HepG2 (cell line): Measurements from ENCODE around the gene MALT1. TPM values are rescaled to one million over a fixed set of nuclear protein-coding genes. Genes with fewer than 3 reads are reported as not detected.

Source experiments
- ATAC-seq: fragments of 200-7000 bp; cut with Tn5 transposase; 3 replicates; pipeline ENCODE4 v1.9.1; 2020; ENCODE audit warnings: mild to moderate bottlenecking, moderate library complexity
- BruUV-seq: library from RNA; stranded (reverse); fragments of 400-500 nt; replicated peaks from 2 replicates; lab custom pipeline; 2021; lab: Mats Ljungman, UMichigan
- CTCF ChIA-PET: fragments of 300-600 bp; formaldehyde crosslinking; extraction: SDS; loops from one replicate; lab custom pipeline; 2021; ENCODE audit warnings: low total read pairs, inconsistent platforms, low intra/inter-chr PET ratio; lab: Yijun Ruan, JAX
- POLR2A ChIA-PET: fragments of 350-600 bp; sonication (Branson Sonifier 250); formaldehyde crosslinking; loops from one replicate; lab custom pipeline; 2020; ENCODE audit warnings: antibody characterized with exemption, inconsistent platforms; lab: Yijun Ruan, JAX
- DNase-seq: peaks from one replicate; pipeline ENCODE4 v3.0.0-alpha.2; 2015; ENCODE audit warnings: low spot score
- FAIRE-seq: peaks from 3 replicates; lab custom pipeline; 2011; peaks lifted over from hg19 to GRCh38; lab: Jason Lieb, UNC
- H2AFZ ChIP-seq: one replicate; pipeline ENCODE4 v1.6.1; 2011; ENCODE audit warnings: low read length, inconsistent platforms
- H3K27ac ChIP-seq: fragments of 300-600 bp; 3 replicates; pipeline ENCODE4 v1.8.0; 2011; ENCODE audit warnings: mixed run types, mild to moderate bottlenecking, mixed read lengths, low read length, inconsistent platforms; ENCODE audit not compliant: insufficient read depth; ENCODE audit errors: extremely low read length
- H3K27me3 ChIP-seq, 2 experiments: fragments of 200-600 bp in 1 of 2; 2 replicates in 1 of 2; 3 replicates in 1 of 2; pipeline versions ENCODE4 v1.6.0 to v1.8.0; 2011; ENCODE audit warnings: low read length in 2 of 2, mild to moderate bottlenecking in 2 of 2, moderate library complexity in 2 of 2, inconsistent platforms in 1 of 2; ENCODE audit not compliant: insufficient read depth in 2 of 2, control insufficient read depth in 1 of 2
- H3K36me3 ChIP-seq, 2 experiments: fragments of 200-600 bp in 1 of 2; replicated peaks in 1 of 2; 2 replicates in 1 of 2; 3 replicates in 1 of 2; pipeline versions ENCODE4 v1.5.1 to v1.8.0; 2011; ENCODE audit warnings: low read length in 2 of 2, inconsistent platforms in 1 of 2; ENCODE audit not compliant: insufficient read depth in 2 of 2, control insufficient read depth in 1 of 2
- H3K4me1 ChIP-seq: 2 replicates; pipeline ENCODE4 v1.5.1; 2012; ENCODE audit warnings: low read length, inconsistent platforms; ENCODE audit not compliant: insufficient read depth
- H3K4me2 ChIP-seq: 2 replicates; pipeline ENCODE4 v1.6.0; 2011; ENCODE audit warnings: low read depth, low read length, inconsistent platforms
- H3K4me3 ChIP-seq, 3 experiments: fragments of 200-600 bp in 1 of 3; sonication (generic), shearing (Covaris generic) in 1 of 3; replicated peaks in 1 of 3; 2 replicates each; pipeline ENCODE4 v1.5.1; 2011 to 2016; ENCODE audit warnings: low read length in 3 of 3, inconsistent platforms in 2 of 3, low read depth in 2 of 3, mild to moderate bottlenecking in 2 of 3, control low read depth in 1 of 3, mixed read lengths in 1 of 3; ENCODE audit not compliant: insufficient read depth in 1 of 3
- H3K79me2 ChIP-seq: one replicate; pipeline ENCODE4 v1.6.1; 2011; ENCODE audit warnings: low read length, inconsistent platforms; ENCODE audit not compliant: insufficient read depth
- H3K9ac ChIP-seq: 2 replicates; pipeline ENCODE4 v1.6.0; 2011; ENCODE audit warnings: mild to moderate bottlenecking, low read depth, low read length, inconsistent platforms; ENCODE audit not compliant: insufficient read depth
- H3K9me3 ChIP-seq: 2 replicates; pipeline ENCODE4 v1.5.1; 2012; ENCODE audit warnings: mild to moderate bottlenecking, low read length
- H4K20me1 ChIP-seq: 2 replicates; pipeline ENCODE4 v1.6.0; 2011; ENCODE audit warnings: inconsistent platforms, mild to moderate bottlenecking, low read length, moderate library complexity; ENCODE audit not compliant: insufficient read depth
- CENPX ChIP-seq: sonication (generic); formaldehyde crosslinking; IDR thresholded peaks from 2 replicates; pipeline ENCODE4 v1.9.0; 2021; ENCODE audit warnings: mild to moderate bottlenecking, missing genetic modification reagents, moderate library complexity
- MAFK ChIP-seq, 2 experiments: IDR thresholded peaks in 1 of 2; conservative IDR thresholded peaks in 1 of 2; 2 replicates each; pipeline ENCODE4 v1.6.1; 2011; ENCODE audit warnings: improper control_type of control experiment in 2 of 2, low read length in 2 of 2
- ZBTB40 ChIP-seq, 2 experiments: fragments of 450-650 bp in 1 of 2; sonication (generic) in 1 of 2; formaldehyde crosslinking in 1 of 2; IDR thresholded peaks; 2 replicates each; pipeline versions ENCODE4 v1.6.1 to v1.8.0; 2016 to 2022; ENCODE audit warnings: antibody characterized with exemption in 1 of 2, mild to moderate bottlenecking in 1 of 2, missing genetic modification reagents in 1 of 2
- ZFP90 ChIP-seq: sonication (generic); formaldehyde crosslinking; IDR thresholded peaks from 2 replicates; pipeline ENCODE4 v1.8.0; 2022; ENCODE audit warnings: missing genetic modification reagents, mild to moderate bottlenecking, inconsistent platforms, borderline replicate concordance
- ZNF558 ChIP-seq: sonication (generic); formaldehyde crosslinking; IDR thresholded peaks from 2 replicates; pipeline ENCODE4 v1.9.0; 2022; ENCODE audit warnings: mild to moderate bottlenecking, missing genetic modification reagents, borderline replicate concordance
- ZNF724P ChIP-seq: sonication (generic); formaldehyde crosslinking; IDR thresholded peaks from 2 replicates; pipeline ENCODE4 v1.8.0; 2022; ENCODE audit warnings: missing genetic modification reagents, borderline replicate concordance
- WGBS: methylation state at CpG from one replicate; pipeline ENCODE4 v1.1.6; 2017; ENCODE audit warnings: low lambda C conversion rate; 5-methylcytosine and 5-hydroxymethylcytosine counted together
- in situ Hi-C: cut with HindIII; loops from 2 replicates; pipeline ENCODE4 v1.10.0; 2017; ENCODE audit warnings: low pct_unique_long_range_greater_than_20kb; ENCODE audit not compliant: extremely low pct_ligation_motif_present
- intact Hi-C: fragments of 100-400 bp; cut with micrococcal nuclease; formaldehyde crosslinking; loops from one replicate; pipeline ENCODE4 v1.10.0; 2022; ENCODE audit not compliant: unreplicated experiment
- polyA plus RNA-seq, 8 experiments: library from polyadenylated mRNA; depleted of rRNA in 3 of 8; stranded (reverse) in 7 of 8; unstranded in 1 of 8; fragments of >200 nt; fragmentation: Illumina TruSeq in 4 of 8; extraction: Trizol in 4 of 8; gene quantifications; 2 replicates each; pipeline versions ENCODE4 v1.2.1 to v1.2.3, GENCODE V29; 2011 to 2016; ENCODE audit warnings: low read depth in 4 of 8, missing spikeins in 1 of 8, mixed read lengths in 1 of 8; ENCODE audit not compliant: insufficient read depth in 1 of 8
- total RNA-seq, 5 experiments: library from RNA; depleted of rRNA; stranded (reverse); fragments of >200 nt; fragmentation: Illumina TruSeq; extraction: Trizol; gene quantifications; 2 replicates each; pipeline ENCODE4 v1.2.3, GENCODE V29; 2016; ENCODE audit warnings: low read depth in 1 of 5

MALT1 gene
- total and polyA plus RNA-seq, 2 of the 13 experiments (the other 11 are each of a cell fraction or from before 2014, with no cell fraction given) = 43.9 to 89.0 TPM

GRCh38 chr18:58721566-58722239 lies 50.4 kb downstream of the MALT1 start:
- 91% methylated on average over 9 of the region's 9 CpGs for WGBS
- POLR2A ChIA-PET = no interaction called here
- CTCF ChIA-PET = no interaction called here
- H3K79me2 ChIP-seq = peaks cover 3% of the 10 kb centered on the region
- ATAC-seq (no peak), FAIRE-seq (no peak), DNase-seq (no peak)
- H3K36me3 ChIP-seq = peaks cover 11 to 70% of the 10 kb centered on the region in 2 experiments
- H2AFZ ChIP-seq = no peak overlapping the region
- no peaks in the 10 kb centered on the region for H3K4me1 ChIP-seq
- intact Hi-C loops = no loop called here
- no TSS peak for BruUV-seq
- in situ Hi-C loops = no loop called here
- TF ChIP-seq MAFK (conservative IDR thresholded peaks at IDR 0.05 in 1 of 2, IDR thresholded peaks at IDR 0.05 in 1 of 2; ENCODE audit: low read length in 2 of 2) = 0 out of 4 replicates have a peak, but pooled peaks of 1 of the 2 experiments have one; percentile 8
- TF ChIP-seq CENPX (CRISPR knock-in tag) = no peak
- H4K20me1 ChIP-seq = 0 out of 2 replicates have a peak, but pooled peaks cover 2% of the 10 kb centered on the region
- no peaks in the 10 kb centered on the region for H3K27me3 ChIP-seq
- no peak overlapping the region for H3K9ac ChIP-seq
- no peak overlapping the region for H3K4me2 ChIP-seq
- no peaks in the 10 kb centered on the region for H3K9me3 ChIP-seq
- H3K4me3 ChIP-seq = no peak overlapping the region
- no peak overlapping the region for H3K27ac ChIP-seq

GRCh38 chr18:58723810-58724602 lies 52.7 kb downstream of the MALT1 start:
- no peak overlapping the region for H3K4me2 ChIP-seq
- H3K79me2 ChIP-seq = peaks cover under 1% of the 10 kb centered on the region
- DNase-seq (no peak), FAIRE-seq (no peak), ATAC-seq (no peak)
- in situ Hi-C loops (no loop called here), intact Hi-C loops (no loop called here)
- no peaks in the 10 kb centered on the region for H3K9me3 ChIP-seq
- H3K4me3 ChIP-seq = no peak overlapping the region
- H3K27ac ChIP-seq = no peak overlapping the region
- peaks cover 2% of the 10 kb centered on the region; the same call in 1 of the 2 replicates for H4K20me1 ChIP-seq
- POLR2A ChIA-PET = no interaction called here
- H3K27me3 ChIP-seq = no peaks in the 10 kb centered on the region
- H3K4me1 ChIP-seq = no peaks in the 10 kb centered on the region
- BruUV-seq = no TSS peak
- CTCF ChIA-PET = no interaction called here
- WGBS = 97% methylated on average over 3 of the region's 3 CpGs
- H2AFZ ChIP-seq = no peak overlapping the region
- H3K36me3 ChIP-seq = peaks cover 12 to 66% of the 10 kb centered on the region in 2 experiments
- no peak overlapping the region for H3K9ac ChIP-seq
- TF ChIP-seq ZNF558 (CRISPR knock-in tag) (no peak), ZNF724P (CRISPR knock-in tag) (no peak), ZFP90 (CRISPR knock-in tag) (no peak), ZBTB40 (IDR thresholded peaks at IDR 0.05) (peak; percentile 49), ZBTB40 (CRISPR knock-in tag; IDR thresholded peaks at IDR 0.05) (no peak; the same call in 1 of the 2 replicates)
